ENCODE data around the gene SMYD2. TPM values are rescaled to one million over a fixed set of nuclear protein-coding genes. Genes with fewer than 3 reads are reported as not detected.
A peak's percentile ranks its signal among the peaks of the same experiment; 100 is the strongest.

The SMYD2 gene
- total RNA-seq, 1 experiment from 2014 or later = 24.5 TPM

GRCh38 chr1:214326406-214326805 is 45.4 kb downstream of the SMYD2 start:
- Histone ChIP-seq H3K27me3 (ENCODE audit: control insufficient read depth, insufficient read depth, low read length) (no peaks in the 10 kb centered on the region), H3K36me3 (replicated peaks; ENCODE audit: control insufficient read depth, insufficient read depth, low read length) (no peaks in the 10 kb centered on the region), H3K4me3 (ENCODE audit: insufficient read depth, low read depth, low read length) (no peak overlapping the region)
- DNase-seq = no peak

- no peak overlapping the region for H3K4me3 ChIP-seq (ENCODE audit: insufficient read depth, low read depth, low read length)
- no peaks in the 10 kb centered on the region for H3K36me3 ChIP-seq (replicated peaks; ENCODE audit: control insufficient read depth, insufficient read depth, low read length)
- no peak for DNase-seq
- H3K27me3 ChIP-seq (ENCODE audit: control insufficient read depth, insufficient read depth, low read length) = no peaks in the 10 kb centered on the region
Measured at GRCh38 chr1:214327514-214327913, 46.6 kb downstream of the SMYD2 start.

GRCh38 chr1:214328770-214329469 is 48.0 kb downstream of the SMYD2 start:
- Histone ChIP-seq H3K4me3 (ENCODE audit: insufficient read depth, low read depth, low read length) (no peak overlapping the region), H3K36me3 (replicated peaks; ENCODE audit: control insufficient read depth, insufficient read depth, low read length) (no peaks in the 10 kb centered on the region), H3K27me3 (ENCODE audit: control insufficient read depth, insufficient read depth, low read length) (no peaks in the 10 kb centered on the region)
- peak; percentile 84 for DNase-seq

GRCh38 chr1:214329470-214330220 is 48.7 kb downstream of the SMYD2 start:
- Histone ChIP-seq H3K36me3 (replicated peaks; ENCODE audit: control insufficient read depth, insufficient read depth, low read length) (no peaks in the 10 kb centered on the region), H3K27me3 (ENCODE audit: control insufficient read depth, insufficient read depth, low read length) (no peaks in the 10 kb centered on the region), H3K4me3 (ENCODE audit: insufficient read depth, low read depth, low read length) (no peak overlapping the region)
- no peak for DNase-seq

- Histone ChIP-seq H3K4me3 (ENCODE audit: insufficient read depth, low read depth, low read length) (no peak overlapping the region), H3K27me3 (ENCODE audit: control insufficient read depth, insufficient read depth, low read length) (no peaks in the 10 kb centered on the region), H3K36me3 (replicated peaks; ENCODE audit: control insufficient read depth, insufficient read depth, low read length) (no peaks in the 10 kb centered on the region)
- DNase-seq = no peak
Measured at GRCh38 chr1:214330222-214330621, 49.3 kb downstream of the SMYD2 start.

- no peaks in the 10 kb centered on the region for H3K36me3 ChIP-seq (replicated peaks; ENCODE audit: control insufficient read depth, insufficient read depth, low read length)
- no peak overlapping the region for H3K4me3 ChIP-seq (ENCODE audit: insufficient read depth, low read depth, low read length)
- DNase-seq = no peak
- no peaks in the 10 kb centered on the region for H3K27me3 ChIP-seq (ENCODE audit: control insufficient read depth, insufficient read depth, low read length)
Measured at GRCh38 chr1:214330715-214331114, 49.8 kb downstream of the SMYD2 start.

GRCh38 chr1:214331180-214331579 is 50.2 kb downstream of the SMYD2 start:
- Histone ChIP-seq H3K4me3 (ENCODE audit: insufficient read depth, low read depth, low read length) (no peak overlapping the region), H3K27me3 (ENCODE audit: control insufficient read depth, insufficient read depth, low read length) (no peaks in the 10 kb centered on the region), H3K36me3 (replicated peaks; ENCODE audit: control insufficient read depth, insufficient read depth, low read length) (no peaks in the 10 kb centered on the region)
- no peak for DNase-seq

GRCh38 chr1:214331827-214332423 is 51.0 kb downstream of the SMYD2 start:
- no peak overlapping the region for H3K4me3 ChIP-seq (ENCODE audit: insufficient read depth, low read depth, low read length)
- DNase-seq = peak; percentile 86
- H3K27me3 ChIP-seq (ENCODE audit: control insufficient read depth, insufficient read depth, low read length) = no peaks in the 10 kb centered on the region
- no peaks in the 10 kb centered on the region for H3K36me3 ChIP-seq (replicated peaks; ENCODE audit: control insufficient read depth, insufficient read depth, low read length)

GRCh38 chr1:214332946-214333798 is 52.2 kb downstream of the SMYD2 start:
- Histone ChIP-seq H3K4me3 (ENCODE audit: insufficient read depth, low read depth, low read length) (no peak overlapping the region), H3K36me3 (replicated peaks; ENCODE audit: control insufficient read depth, insufficient read depth, low read length) (no peaks in the 10 kb centered on the region), H3K27me3 (ENCODE audit: control insufficient read depth, insufficient read depth, low read length) (no peaks in the 10 kb centered on the region)
- peak; percentile 77 for DNase-seq

- no peaks in the 10 kb centered on the region for H3K36me3 ChIP-seq (replicated peaks; ENCODE audit: control insufficient read depth, insufficient read depth, low read length)
- no peak for DNase-seq
- H3K4me3 ChIP-seq (ENCODE audit: insufficient read depth, low read depth, low read length) = no peak overlapping the region
- H3K27me3 ChIP-seq (ENCODE audit: control insufficient read depth, insufficient read depth, low read length) = no peaks in the 10 kb centered on the region
Measured at GRCh38 chr1:214335567-214335966, 54.6 kb downstream of the SMYD2 start.

GRCh38 chr1:214337015-214337414 is 56.1 kb downstream of the SMYD2 start:
- no peak overlapping the region for H3K4me3 ChIP-seq (ENCODE audit: insufficient read depth, low read depth, low read length)
- H3K36me3 ChIP-seq (replicated peaks; ENCODE audit: control insufficient read depth, insufficient read depth, low read length) = no peaks in the 10 kb centered on the region; the same call in 1 of the 2 replicates
- H3K27me3 ChIP-seq (ENCODE audit: control insufficient read depth, insufficient read depth, low read length) = no peaks in the 10 kb centered on the region
- no peak for DNase-seq

GRCh38 chr1:214337511-214337910 is 56.6 kb downstream of the SMYD2 start:
- H3K4me3 ChIP-seq (ENCODE audit: insufficient read depth, low read depth, low read length) = no peak overlapping the region
- DNase-seq = peak; percentile 51
- H3K27me3 ChIP-seq (ENCODE audit: control insufficient read depth, insufficient read depth, low read length) = no peaks in the 10 kb centered on the region
- no peaks in the 10 kb centered on the region; the same call in 1 of the 2 replicates for H3K36me3 ChIP-seq (replicated peaks; ENCODE audit: control insufficient read depth, insufficient read depth, low read length)

- Histone ChIP-seq H3K27me3 (ENCODE audit: control insufficient read depth, insufficient read depth, low read length) (no peaks in the 10 kb centered on the region), H3K4me3 (ENCODE audit: insufficient read depth, low read depth, low read length) (no peak overlapping the region), H3K36me3 (replicated peaks; ENCODE audit: control insufficient read depth, insufficient read depth, low read length) (no peaks in the 10 kb centered on the region; the same call in 1 of the 2 replicates)
- no peak for DNase-seq
Measured at GRCh38 chr1:214338212-214338611, 57.3 kb downstream of the SMYD2 start.

- H3K27me3 ChIP-seq (ENCODE audit: control insufficient read depth, insufficient read depth, low read length) = no peaks in the 10 kb centered on the region
- no peak overlapping the region for H3K4me3 ChIP-seq (ENCODE audit: insufficient read depth, low read depth, low read length)
- peaks cover 1% of the 10 kb centered on the region for H3K36me3 ChIP-seq (replicated peaks; ENCODE audit: control insufficient read depth, insufficient read depth, low read length)
- no peak for DNase-seq
Measured at GRCh38 chr1:214341459-214341858, 60.5 kb downstream of the SMYD2 start.
